ENCODE measurements around the gene GCGR.

Gene GCGR

DNA sequence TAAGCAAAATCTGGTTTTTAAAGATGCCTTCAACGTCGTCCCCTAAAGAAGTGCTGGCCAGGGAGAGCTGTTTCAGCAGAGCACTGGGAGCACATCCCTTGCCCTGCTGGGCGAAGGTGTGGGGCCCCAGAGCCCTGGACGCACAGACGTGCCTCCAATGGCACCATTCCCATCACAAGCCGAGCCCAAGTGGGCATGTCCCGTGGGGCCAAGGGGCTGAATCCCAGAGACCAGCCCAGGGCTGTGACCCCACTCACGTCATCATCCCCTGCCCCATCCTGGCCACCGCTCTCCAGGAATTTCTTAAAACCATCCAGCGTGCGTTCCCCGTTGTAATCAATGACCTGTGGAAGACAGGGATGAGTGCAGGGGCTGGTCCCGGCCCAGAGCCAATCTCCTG, 40.9 kb downstream of the GCGR start:
- DNase-seq (ENCODE audit: low read depth), result no peak
- no peak for TF ChIP-seq CTCF (IDR thresholded peaks at IDR 0.05; ENCODE audit: low read length, missing control alignments)
- no peak overlapping the region for H3K4me3 ChIP-seq (replicated peaks; ENCODE audit: low read depth, low read length)

DNA sequence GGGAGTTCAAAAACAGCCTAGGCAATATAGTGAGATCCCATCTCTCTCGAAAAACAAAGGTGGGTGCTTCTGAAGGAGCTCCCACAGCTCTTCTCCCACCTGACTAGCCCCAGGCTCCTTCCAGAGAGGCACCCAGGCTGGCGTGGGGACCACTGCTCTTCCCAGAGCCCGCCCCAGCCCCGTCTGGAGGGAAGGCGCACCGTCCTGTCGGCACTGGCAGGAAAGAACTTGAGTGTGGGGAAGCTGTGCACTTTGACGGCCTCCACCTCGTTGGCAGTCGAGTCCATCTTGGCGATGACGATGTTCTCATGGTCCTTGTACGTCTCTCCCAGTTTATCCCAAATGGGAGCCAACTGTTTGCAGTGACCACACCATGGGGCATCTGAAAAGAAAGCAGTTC, 41.4 kb downstream of the GCGR start:
- no peak for TF ChIP-seq CTCF (IDR thresholded peaks at IDR 0.05; ENCODE audit: low read length, missing control alignments)
- no peak for DNase-seq (ENCODE audit: low read depth)
- H3K4me3 ChIP-seq (replicated peaks; ENCODE audit: low read depth, low read length), result no peak overlapping the region

DNA sequence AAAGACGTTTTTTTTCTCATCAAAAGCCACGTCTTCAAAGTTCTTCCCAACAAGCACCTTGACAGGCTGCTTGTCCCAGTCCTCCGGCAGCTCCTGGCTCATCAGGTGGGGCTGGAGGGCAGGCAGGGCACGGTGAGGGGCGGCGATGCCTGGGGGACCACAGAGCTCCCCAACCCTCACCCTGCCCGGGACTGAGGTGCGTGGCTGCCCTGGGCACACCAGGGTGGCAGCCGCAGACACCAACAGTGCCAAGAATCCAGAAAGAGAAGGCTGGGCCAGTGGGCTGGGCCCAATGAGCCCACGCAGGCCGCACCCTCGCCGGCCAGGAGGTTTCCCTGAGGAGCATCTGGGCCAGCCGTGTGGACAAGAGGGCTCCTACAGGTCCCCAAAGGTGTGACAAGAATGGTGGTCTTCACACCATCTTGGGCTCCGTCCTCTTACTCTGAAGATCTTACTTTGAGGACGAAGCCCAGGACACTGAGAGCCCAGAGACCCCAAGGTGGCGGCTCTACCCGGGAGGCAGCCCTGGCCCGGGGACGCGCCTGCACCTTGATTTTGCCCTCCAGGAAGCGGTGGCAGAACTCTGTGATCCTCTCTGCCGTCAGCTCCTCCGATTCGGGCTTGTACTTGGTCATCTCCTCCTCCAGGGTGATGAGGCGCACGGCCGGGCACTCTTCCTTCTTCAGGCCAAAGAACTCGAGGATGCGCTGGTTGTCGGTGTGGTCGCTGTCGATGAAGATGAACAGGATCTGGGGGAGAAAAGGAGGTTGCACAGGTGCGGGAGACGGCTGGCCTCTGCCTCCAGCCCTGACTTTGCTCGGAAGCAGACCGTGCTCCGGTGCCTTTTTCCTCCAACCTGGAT, 42.2 kb downstream of the GCGR start:
- no peak for TF ChIP-seq CTCF (IDR thresholded peaks at IDR 0.05; ENCODE audit: low read length, missing control alignments)
- no peak overlapping the region for H3K4me3 ChIP-seq (replicated peaks; ENCODE audit: low read depth, low read length)
- no peak for DNase-seq (ENCODE audit: low read depth)

- DNase-seq (ENCODE audit: low read depth), result no peak
- no peak for TF ChIP-seq CTCF (IDR thresholded peaks at IDR 0.05; ENCODE audit: low read length, missing control alignments)
- H3K4me3 ChIP-seq (replicated peaks; ENCODE audit: low read depth, low read length), result no peak overlapping the region
Observed at GRCh38 chr17:81846743-81847689, 43.1 kb downstream of the GCGR start.

- H3K4me3 ChIP-seq (replicated peaks; ENCODE audit: low read depth, low read length), result no peak overlapping the region
- no peak for TF ChIP-seq CTCF (IDR thresholded peaks at IDR 0.05; ENCODE audit: low read length, missing control alignments)
- no peak for DNase-seq (ENCODE audit: low read depth)
Observed at GRCh38 chr17:81849457-81849856, 45.5 kb downstream of the GCGR start.

- H3K4me3 ChIP-seq (replicated peaks; ENCODE audit: low read depth, low read length), result no peak overlapping the region
- no peak for DNase-seq (ENCODE audit: low read depth)
- TF ChIP-seq CTCF (IDR thresholded peaks at IDR 0.05; ENCODE audit: low read length, missing control alignments), result no peak
Observed at GRCh38 chr17:81851423-81851822, 47.5 kb downstream of the GCGR start.
